HG03108 (cell line): ENCODE data around the gene ENO2.
A peak's percentile ranks its signal among the peaks of the same experiment; 100 is the strongest.

ENCODE experiments used
- ATAC-seq: cut with Tn5 transposase; IDR thresholded peaks from one replicate; pipeline ENCODE4 v1.9.1; 2021; ENCODE audit warnings: moderate library complexity; ENCODE audit not compliant: unreplicated experiment

ENO2 gene

DNA sequence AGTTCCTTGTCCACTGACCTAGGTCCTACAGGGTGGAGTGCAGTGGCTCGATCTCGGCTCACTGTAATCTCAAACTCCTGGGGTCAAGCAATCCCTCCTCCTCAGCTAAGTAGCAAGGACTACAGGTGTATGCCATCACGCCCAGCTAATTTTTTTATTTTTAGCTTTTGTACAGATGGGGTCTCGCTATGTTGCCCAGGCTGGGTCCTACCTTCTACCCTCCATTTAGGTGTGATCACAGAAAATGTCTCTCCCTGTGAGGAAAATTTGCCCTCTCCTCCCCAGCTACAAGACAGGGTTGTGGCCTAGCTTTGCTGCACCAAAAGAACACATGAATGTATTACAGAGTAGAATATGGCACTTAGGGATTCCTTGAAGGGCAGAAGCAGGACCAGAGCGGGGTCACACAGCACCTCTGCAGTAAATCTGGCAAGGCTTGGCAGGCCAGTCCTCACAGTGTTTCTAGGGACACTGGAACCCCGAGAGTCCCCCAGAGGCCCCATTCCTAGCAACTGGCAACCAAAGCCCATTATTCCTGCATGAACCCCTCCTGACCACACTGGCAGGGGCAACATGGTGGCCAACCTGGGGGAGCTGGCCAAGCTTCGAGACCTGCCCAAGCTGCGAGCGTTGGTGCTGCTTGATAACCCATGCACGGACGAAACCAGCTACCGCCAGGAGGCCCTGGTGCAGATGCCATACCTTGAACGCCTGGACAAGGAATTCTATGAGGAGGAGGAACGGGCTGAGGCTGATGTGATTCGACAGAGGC lies 2.0 kb upstream of the ENO2 start:
- no peak for ATAC-seq

DNA sequence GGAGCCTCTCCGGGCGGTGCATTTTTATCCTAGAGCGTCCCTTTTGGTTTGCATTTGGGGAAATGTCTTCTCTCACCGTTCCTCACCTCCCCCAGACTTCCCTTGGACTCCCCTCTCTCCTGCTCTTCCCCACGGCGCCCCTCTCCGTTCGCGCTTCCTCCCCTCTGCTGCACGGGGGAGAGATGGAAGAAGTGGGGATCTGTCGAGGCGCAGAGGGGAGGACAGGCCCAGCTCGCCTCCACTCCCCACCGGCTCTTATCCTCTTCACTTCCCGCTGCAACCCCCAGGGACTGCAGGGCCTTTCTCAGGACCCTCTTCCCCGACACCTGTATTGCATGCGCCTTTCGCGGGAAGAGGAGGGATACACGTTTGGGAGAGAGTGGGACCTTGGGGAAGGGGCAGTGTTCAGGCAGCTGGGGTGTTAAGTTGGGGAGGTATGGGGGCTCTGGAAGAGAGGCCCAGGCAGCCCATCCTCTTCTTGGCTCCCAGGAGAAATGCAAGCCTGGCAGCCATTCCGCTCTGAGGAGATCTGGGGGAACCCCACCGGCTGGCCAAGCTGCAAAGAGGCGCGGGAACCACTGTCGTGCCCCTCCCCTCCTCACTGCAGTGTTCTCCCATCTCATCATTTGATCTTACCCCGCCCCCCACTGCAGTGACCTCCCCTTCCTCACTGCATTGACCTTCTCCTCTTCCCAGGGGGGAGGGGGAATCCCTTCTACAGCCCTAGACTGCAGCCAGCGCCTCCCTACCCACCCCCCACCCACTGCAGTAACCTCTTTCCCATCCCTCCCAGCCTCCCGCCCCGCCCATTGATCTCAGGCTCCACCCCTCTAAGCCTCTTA lies 788 bp downstream of the ENO2 start:
- no peak for ATAC-seq

DNA sequence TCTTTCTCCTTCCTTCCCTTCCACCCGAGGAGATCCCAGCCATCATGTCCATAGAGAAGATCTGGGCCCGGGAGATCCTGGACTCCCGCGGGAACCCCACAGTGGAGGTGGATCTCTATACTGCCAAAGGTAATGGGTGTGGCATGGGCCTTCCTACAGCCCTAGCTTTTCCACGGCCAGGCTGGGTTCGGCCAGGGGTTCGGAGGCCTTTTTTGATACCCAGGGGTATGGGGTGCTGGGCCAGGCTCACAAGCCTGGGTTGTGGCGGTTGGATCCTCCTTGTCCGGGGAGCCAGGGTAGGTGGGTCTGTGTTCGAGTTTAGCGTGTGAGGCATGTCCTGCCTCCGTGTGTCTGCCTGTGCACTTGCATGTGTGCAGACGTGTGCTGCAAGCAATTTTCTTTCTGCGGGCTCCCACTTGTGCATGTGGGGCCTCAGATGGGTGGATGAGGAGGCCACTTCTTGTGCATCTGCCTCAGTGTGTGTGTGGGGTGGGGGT lies 1.5 kb downstream of the ENO2 start:
- ATAC-seq, result no peak

DNA sequence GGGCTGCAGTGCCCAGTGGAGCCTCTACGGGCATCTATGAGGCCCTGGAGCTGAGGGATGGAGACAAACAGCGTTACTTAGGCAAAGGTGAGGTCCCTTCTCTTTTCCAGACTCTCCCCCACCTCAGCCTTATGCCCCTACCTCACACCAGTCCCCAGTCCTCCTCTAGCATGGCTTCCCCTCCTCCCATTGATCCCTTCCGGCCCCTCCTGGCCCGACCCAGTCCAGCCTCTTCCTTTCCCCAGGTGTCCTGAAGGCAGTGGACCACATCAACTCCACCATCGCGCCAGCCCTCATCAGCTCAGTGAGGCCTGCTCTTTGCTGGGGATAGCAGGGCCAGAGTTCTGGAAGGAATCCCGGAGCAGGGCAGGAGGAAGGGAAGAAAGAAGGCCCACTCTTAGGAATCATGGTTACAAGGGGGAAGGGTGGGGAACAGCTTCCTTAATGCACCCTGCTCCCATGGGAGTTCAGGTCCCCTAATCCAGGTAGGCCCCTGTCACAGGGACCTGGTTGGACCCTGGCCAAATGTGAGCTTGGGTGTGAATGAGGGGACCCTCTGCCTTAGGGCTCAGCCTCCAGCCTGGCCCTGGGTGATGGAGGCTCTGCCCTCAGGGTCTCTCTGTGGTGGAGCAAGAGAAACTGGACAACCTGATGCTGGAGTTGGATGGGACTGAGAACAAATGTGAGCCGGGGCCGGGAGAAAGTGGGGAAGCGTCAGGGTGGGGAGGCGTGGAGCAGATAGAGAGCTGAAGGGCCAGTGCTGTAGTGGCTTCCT lies 2.2 kb downstream of the ENO2 start:
- ATAC-seq, result no peak

DNA sequence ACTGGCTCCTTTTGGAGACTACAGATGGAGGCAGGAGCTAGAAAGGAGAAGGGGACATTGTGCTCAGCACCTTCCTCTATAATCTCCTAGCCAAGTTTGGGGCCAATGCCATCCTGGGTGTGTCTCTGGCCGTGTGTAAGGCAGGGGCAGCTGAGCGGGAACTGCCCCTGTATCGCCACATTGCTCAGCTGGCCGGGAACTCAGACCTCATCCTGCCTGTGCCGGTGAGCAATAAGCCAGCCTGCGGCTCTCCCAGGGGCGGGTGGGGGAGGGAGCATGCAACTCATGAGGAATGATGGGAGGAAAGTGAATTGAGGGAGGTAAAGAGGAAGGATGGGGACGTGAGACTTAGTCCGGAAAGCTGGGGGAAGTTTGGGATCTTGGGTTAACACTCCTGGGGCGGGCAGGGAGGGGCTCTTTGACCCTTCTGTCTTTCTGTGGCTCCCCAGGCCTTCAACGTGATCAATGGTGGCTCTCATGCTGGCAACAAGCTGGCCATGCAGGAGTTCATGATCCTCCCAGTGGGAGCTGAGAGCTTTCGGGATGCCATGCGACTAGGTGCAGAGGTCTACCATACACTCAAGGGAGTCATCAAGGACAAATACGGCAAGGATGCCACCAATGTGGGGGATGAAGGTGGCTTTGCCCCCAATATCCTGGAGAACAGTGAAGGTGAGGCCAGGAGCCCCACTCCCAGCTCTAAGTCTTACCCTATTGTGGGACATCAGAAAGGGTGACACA lies 3.3 kb downstream of the ENO2 start:
- ATAC-seq, result no peak

DNA sequence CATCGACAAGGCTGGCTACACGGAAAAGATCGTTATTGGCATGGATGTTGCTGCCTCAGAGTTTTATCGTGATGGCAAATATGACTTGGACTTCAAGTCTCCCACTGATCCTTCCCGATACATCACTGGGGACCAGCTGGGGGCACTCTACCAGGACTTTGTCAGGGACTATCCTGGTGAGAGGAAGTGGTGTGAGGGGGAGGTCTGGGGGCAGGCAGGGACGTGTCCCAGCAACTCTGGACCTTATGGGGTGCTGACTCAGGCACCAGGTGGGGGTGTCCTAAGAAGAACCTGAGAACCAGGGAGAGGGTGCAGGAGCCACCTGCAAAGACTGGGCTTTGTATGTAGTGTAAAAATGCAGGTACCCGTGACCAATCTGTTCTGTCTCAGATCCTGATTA lies 5.2 kb downstream of the ENO2 start:
- ATAC-seq, result no peak

DNA sequence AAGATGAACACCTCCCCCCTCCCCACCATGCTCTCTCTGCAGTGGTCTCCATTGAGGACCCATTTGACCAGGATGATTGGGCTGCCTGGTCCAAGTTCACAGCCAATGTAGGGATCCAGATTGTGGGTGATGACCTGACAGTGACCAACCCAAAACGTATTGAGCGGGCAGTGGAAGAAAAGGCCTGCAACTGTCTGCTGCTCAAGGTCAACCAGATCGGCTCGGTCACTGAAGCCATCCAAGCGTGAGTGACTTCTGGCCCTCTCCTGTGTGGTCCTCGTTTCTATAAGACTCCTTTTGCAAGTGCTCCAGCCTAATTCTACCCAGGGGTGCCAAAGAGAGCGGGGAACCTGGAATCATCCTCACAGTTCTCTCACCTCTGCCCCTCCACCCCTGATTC lies 7.2 kb downstream of the ENO2 start:
- no peak for ATAC-seq

DNA sequence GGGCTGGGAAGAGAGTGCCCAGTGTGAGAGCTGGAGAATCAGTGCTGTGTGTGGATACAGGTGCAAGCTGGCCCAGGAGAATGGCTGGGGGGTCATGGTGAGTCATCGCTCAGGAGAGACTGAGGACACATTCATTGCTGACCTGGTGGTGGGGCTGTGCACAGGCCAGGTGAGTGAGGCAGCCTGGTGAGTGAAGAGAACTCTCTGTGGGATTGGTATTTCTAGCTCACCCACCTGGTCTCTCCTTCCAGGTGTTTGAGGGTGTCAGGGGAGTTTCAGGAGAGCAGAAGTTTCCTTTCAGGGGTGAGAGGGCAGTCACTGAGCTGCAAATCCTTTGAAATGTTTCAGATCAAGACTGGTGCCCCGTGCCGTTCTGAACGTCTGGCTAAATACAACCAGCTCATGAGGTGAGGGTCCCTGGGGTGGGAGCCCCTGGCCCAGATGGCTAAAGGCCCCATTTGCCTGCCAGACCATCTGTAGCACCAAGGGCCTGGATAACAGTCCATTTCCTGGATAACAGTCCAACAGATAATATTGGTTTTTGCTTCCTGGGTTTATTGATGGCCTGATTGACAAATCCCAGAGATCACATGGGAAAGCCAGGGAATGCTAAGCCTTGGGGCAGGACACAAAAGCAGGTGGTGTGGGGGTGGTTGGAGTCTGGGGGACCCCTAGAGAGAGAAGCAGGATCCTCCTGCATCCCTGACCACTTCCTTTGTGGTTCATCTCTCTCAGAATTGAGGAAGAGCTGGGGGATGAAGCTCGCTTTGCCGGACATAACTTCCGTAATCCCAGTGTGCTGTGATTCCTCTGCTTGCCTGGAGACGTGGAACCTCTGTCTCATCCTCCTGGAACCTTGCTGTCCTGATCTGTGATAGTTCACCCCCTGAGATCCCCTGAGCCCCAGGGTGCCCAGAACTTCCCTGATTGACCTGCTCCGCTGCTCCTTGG lies 7.9 kb downstream of the ENO2 start:
- peak; percentile 28 for ATAC-seq

DNA sequence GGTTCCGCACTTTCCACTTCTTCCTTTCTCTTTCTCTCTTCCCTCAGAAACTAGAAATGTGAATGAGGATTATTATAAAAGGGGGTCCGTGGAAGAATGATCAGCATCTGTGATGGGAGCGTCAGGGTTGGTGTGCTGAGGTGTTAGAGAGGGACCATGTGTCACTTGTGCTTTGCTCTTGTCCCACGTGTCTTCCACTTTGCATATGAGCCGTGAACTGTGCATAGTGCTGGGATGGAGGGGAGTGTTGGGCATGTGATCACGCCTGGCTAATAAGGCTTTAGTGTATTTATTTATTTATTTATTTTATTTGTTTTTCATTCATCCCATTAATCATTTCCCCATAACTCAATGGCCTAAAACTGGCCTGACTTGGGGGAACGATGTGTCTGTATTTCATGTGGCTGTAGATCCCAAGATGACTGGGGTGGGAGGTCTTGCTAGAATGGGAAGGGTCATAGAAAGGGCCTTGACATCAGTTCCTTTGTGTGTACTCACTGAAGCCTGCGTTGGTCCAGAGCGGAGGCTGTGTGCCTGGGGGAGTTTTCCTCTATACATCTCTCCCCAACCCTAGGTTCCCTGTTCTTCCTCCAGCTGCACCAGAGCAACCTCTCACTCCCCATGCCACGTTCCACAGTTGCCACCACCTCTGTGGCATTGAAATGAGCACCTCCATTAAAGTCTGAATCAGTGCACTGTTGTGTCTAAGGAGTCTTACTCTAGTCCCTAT lies 8.8 kb downstream of the ENO2 start:
- no peak for ATAC-seq

DNA sequence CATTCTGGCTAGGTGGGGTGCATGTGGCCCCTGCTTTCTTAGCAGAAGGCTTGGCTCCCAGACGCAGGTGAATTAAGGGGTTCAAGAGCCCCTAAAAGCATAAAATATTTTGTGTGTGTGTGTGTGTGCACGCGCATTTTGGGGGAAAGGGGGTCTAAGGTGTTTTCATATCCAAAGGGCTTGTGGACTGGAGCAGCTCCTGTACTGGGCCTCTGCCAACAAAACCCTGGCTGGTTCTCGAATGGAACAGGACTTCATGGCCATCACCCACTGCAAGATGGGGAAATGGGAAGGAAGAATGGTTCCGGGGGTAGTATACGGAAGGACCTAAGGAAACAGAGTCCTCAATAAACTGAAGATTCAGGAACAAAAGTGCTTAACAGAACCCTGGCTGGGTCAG lies 9.5 kb downstream of the ENO2 start:
- ATAC-seq, result no peak

DNA sequence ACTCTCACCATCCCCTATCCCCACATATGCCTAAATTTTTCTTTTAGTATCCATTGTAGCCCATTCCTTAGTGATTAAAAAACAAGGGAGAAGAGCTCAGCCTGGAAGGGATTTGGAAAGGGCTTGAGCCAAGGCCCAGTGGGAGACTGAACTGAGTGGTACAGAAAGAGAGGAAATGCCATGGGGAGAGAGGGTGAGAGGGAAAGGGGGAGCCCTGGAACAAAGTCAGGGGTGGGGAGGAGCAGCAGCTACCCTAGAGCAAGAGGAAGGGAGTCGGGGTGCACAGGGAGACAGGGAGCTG lies 10.8 kb downstream of the ENO2 start:
- no peak for ATAC-seq

DNA sequence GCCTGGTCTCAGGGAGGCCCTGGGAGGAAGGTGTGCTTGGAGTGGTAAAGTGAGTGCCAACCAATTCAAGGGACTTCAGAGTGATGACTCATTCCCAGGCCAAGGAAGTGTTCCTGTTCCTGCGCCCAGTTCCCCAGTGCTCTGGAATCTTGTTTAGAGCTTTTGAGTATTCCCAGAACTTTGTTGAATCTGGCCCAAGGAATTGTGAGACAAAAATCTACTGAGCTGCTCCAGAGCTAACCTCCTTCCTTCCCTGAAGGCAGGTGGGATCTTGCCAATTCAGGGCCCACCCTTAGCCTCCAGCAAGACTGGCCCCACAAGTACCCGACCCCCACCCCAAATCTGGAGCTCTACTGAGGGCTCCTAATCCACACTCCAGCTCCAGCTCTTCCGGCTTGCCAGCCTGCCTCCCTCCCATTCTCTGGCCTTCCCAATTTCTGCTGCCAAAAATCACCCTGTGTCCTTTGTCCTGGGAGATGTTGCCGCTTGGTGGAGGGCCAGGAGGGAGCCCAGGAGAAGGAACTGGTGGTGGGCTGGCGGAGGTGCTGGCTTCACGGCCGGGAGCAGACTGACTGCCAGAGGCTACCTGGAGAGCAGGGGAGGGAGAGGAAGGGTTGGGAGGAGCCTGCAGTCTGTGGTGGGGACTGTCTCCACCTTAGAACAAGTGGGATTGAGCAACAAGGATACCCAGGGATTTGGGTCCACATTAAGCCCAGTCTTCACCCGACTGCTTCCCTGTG lies 11.3 kb downstream of the ENO2 start:
- no peak for ATAC-seq

DNA sequence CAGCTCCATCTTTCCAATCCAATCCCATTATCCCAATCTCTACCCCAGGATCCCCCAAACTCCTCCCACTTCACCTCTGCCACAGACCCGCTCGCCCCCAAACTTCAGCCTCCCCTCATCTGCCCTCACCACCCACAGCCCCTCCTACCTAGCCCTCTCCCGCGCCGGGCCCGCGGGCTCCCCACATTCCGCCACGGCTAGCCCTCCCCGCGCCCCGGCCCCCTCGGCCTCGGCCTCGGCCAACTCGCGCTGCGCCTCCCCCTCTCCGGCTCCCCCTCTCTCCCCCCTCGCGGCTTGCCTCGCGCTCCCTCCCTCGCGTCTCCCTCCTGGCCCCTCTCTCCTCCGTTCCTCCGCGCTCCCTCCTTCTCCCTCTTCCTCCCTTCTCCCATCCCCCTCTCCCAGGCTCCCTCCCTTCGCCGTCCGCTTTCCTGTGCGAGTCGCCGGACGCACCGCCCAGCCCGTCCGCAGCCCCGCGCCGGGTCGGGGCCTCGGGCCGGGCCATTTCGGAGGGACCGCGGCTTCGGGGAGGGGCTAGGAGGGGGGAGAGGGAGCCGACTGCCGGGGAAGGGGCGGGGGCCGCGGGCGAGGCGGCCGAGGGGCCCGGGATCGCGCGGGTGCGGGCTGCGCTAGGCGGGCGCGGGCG lies 13.1 kb downstream of the ENO2 start, which contains the start of gene ATN1:
Gene ATN1 (plus strand): TSS at position 581 of the 643 bp plus-strand sequence. CDS start 6,043 bp downstream, outside the sequence.
- no peak for ATAC-seq

DNA sequence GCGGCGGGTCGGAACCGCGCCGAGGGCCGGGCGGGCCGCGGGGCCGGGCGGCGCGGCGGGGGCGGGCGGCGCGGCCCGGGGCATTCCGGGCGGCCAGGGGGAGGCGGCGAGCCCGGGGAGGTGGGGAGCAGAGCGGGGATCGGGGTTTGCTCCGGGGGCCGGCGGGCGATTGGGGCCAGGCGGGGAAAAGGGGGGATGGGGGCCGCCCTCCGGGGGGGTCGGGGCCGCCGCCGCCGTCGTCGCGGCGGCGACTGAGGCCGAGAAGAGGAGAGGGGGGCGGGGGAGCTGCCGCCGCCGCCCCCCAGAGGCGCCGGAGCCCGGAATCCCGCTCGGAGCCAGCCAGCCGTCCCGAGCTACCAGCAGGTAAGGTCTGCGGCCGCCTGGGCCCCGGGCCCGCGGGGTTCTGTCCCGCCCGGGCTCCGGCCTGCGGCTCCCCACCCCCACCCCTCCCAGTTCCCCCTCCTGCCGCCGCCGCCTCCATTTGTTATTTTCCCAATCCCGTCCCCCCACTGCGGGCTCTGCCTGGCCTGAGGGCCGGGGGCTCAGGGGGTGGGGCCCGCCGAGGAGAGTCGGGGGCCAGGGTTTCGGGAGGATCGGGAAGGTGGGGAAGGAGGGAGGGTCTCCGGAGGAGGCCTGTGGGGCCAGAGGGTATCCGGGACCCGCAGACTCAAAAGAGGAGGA lies 13.8 kb downstream of the ENO2 start:
- ATAC-seq, result no peak

DNA sequence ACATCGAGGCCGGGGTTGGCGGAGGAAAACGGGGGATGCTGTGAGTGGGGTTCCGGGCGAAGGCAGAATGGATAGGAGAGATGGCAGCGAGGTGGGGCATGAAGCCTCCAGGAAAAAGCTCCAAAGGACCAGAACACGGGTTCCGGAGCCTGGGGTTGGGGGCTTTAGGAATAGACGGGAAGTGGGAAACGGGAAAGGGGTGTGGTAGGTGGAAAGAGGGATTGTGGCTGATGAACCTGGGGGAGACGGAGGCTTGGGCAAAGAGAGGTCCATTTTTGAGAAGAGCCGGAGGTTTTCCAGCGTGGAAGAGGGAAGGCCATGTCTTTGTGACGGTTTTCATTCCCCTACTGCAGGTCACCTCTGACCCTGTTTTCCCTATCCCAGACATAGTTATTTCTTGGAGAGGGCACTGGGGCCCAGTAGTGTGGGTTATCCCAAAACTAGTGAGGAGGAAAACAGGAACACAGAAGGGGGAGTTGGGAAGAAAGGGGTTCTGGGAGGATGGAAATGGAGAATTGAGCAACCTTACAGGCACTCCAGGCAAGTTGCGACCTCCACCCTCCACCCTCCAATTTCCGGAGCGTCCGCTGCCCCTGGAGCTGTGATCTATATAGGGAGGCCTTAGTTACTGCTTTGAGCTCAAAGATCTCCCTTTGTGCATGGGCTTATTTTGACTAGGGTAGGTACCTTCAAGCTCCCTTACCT lies 14.5 kb downstream of the ENO2 start:
- ATAC-seq, result no peak
